Mesenteric fat pad (tissue), 1 donor: ENCODE data around the gene RCL1. TPM values are rescaled to one million over a fixed set of nuclear protein-coding genes. Genes with fewer than 3 reads are reported as not detected.
"Not testable (repeated sequence)": the region's sequence is repeated elsewhere in the genome, so short reads cannot be mapped to it uniquely, and the experiment has no call there.

Experiments
- DNase-seq: peaks from one replicate; pipeline ENCODE4 v3.0.0-alpha.2; 2020; ENCODE audit warnings: low spot score
- total RNA-seq: library from RNA; stranded (reverse); fragmentation: NEBNext Ultra II Directional; extraction: Animal tissue kit (Norgen Biotek cat#: 25700); gene quantifications from one replicate; pipeline ENCODE4 v1.2.1, GENCODE V29; 2021
- donor health status: DM: yes; HTN: yes; CAD: no.

RCL1 gene
- total RNA-seq, 1 donor from 2014 or later, result 33.8 TPM

DNA sequence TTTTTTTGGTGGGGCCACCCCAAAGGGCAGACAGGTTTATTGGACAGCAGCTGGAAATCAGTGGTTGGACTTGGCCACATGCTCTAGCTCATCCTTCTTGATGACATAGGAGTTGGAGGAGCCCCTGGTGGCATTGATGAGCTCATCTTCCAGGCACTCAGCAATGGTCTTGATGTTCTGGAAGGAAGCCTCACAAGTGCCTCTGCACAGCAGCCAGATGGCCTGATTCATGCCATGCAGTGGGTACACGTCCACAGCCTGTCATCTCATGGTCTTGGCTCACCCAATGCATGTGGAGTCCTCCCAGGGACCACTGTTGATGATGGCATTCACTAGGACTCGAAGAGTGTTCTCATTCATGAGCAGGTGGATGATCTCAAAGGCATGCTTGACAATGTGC lies 11.3 kb upstream of the RCL1 start:
- no peak for DNase-seq

DNA sequence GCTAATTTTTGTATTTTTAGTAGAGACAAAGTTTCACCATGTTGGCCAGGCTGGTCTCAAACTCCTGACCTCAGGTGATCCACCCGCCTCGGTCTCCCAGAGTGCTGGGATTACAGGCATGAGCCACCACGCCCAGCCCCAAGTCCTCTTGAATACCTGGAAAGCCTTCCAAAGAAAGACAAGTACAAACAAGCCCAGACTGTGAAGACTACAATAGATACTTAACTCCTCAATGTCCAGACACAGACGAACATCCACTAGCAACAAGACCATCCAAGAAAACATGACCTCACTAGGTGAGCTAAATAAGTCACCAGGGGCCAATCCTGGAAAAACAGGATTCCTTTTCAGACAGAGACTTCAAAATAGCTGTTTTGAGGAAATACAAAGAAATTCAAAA lies 9.6 kb upstream of the RCL1 start:
- not testable (repeated sequence) for DNase-seq

DNA sequence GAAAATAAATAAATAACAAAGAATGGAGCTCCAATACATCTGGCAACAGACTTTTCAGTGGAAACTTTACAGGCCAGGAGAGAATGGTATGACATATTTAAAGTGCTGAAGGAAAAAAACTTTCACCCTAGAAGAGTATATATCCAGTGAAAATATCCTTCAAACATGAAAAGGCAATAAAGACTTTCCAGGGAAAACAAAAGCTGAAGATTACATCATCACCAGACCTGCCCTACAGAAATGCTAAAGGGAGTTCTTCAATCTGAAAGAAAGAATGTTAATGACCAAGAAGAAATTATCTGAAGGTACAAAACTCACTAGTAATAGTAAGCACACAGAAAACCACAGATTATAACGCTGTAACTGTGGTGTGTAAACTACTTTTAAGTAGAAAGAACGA lies 8.3 kb upstream of the RCL1 start:
- DNase-seq, result no peak

DNA sequence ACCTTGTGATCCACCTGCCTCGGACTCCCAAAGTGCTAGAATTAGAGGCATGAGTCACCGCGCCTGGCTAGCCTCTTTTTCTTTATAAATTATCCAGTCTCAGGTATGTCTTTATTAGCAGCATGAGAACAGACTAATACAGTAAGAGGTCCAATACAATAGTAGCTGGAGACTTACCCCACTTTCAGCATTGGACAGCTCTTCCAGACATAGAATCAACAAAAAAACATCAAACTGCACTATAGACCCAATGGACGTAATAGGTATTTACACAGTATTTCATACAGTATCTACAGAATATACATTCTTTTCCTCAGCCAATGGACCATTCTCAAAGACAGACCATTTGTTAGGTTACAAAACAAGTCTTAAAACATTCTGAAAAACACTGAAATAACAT lies 6.1 kb upstream of the RCL1 start:
- DNase-seq, result no peak

DNA sequence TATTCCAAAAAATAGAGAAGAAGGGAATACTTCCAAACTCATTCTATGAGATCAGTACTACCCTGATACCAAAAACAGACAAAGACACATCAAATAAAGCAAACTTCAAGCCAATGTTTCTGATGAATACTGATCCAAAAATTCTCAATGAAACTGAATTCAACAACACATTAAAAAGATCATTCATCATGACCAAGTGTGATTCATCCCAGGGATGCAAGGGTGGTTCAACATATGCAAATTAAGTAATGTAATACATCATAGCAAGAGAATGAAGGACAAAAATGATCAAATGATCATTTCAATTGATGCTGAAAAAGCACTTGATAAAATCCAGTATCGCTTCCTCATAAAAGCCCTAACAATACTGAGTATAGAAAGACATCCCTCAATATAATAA lies 4.9 kb upstream of the RCL1 start:
- DNase-seq, result no peak

DNA sequence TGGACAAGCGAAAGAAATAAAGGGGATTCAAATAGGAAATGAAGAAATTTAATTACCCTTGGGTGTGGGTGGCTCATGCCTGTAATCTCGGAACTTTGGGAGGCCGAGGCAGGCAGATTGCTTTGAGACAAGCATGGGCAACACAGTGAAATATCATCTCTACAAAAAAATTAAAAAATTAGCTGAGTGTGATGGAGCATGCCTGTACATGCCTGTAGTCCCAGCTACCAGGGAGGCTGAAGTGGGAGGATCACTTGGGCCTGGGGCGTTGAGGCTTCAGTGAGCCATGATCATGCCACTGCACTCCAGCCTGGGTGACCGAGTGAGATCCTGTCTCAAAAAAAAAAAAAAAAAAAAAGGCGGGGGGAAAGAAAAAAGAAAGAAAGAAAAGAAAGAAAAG lies 4.0 kb upstream of the RCL1 start:
- no peak for DNase-seq

DNA sequence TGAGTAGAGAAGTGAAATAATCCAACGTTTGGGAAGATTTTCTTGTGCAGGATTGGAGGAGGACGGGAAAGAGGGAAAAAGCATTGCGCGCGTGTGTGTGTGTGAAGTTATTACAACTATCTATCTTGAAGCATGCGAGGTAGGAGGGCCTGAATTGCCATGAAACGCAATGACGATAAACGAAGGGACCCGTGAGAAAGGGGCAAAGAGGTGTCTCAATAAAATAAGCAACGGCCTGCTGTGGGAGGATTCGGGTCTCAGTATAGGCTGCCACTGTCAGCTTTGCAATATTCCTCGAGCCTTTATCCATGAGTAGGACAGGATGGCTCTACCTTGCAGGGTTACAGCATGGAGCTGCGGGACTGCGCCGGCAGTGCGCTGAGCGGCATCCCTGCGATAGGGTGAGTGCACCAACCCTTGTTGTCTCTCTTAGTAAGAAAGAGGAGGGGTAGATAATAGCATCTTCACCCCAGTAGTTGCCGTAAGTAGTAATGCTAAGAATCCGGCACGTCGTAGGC lies 631 bp upstream of the RCL1 start:
- no peak for DNase-seq

DNA sequence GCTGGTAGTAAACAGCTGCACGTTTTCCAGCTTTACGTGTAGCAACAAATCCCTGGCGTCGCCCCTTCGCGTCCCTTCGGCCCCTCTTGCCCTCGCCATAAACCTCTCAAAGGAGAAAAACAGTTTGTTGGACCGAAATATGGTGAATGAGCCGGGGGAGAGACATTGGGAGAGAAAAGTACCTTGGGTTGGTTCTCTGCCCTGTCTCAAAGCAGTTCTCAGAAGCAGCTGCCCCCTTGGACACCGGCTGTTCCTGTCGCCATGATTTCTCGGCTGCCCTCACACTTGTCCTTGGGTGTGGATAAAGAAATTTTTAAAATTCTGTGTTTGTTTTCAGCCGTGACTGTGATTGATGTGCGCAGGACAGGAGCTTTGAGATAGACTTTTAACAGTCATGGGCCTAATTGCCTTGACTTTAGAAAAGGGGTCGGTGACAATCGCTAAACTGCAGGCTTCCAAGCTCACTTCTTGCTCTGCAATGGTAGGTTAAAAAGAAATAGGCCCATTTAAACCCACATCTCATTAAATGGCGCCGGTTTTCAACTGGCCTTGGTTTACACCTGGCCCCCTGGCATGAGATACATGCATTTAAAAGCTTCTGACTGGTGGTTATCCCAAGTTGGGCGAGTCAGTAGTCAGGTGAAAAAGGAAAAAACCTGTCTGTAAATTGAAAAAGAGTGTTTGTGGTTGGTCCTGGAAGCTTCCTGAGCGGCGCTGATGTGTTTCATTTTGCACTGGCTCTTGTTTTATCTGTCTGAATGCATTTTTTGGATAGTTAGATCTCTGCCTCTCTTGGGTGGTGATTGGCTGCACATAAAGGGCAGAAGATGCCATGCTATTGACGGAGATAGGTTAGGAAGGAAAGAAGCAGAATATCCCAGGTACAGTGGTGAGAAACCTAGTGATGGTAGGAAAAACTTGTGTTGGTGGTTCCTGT lies 983 bp downstream of the RCL1 start:
- no peak for DNase-seq

DNA sequence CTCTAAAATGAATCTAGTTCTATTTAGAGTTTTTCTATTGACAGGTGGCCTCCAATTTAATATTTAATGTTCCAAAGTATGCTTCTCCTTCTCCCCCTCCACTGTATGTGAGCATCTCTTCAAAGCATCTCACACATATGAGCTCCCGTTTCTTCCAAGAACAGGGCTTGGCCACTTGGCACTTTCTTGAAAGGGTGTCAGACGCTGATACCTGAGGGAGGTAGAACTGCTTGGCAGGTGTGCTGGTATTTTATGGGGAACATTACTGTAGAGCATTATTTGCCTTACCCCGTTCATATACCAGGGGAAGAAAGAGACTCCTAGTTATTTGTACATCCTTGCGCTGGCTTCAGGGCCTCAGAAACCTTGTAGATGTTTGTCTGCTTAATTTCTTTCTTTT lies 1.9 kb downstream of the RCL1 start:
- DNase-seq, result no peak

DNA sequence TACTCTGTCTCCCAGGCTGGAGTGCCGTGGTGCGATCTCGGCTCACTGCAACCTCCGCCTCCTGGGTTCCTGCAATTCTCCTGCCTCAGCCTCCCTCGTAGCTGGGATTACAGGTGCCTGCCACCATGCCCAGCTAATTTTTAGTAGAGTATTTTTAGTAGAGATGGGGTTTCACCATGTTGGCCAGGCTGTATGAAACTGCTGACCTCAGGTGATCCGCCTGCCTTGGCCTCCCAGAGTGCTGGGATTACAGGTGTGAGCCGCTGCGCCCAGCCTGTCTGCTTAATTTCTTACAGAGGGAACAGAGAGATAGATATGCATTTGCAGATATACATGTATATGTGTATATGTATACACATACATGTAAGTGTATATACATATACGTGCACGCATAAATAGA lies 2.4 kb downstream of the RCL1 start:
- not testable (repeated sequence) for DNase-seq

DNA sequence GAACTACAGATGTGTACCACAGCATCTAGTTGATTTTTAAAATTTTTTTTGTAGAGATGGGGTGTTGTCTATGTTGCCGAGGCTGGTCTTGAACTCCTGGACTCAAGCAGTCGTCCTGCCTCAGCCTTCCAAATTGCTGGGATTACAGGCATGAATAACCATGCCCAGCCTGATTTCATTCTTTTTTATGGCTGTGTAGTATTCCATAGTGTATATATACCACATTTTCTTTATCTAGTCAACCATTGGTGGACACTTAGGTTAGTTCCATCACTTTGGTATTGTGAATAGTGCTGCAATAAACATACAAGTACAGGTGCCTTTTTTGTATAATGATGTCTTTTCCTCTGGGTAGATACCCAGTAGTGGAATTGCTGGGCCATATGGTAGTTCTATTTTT lies 3.8 kb downstream of the RCL1 start:
- no peak for DNase-seq

DNA sequence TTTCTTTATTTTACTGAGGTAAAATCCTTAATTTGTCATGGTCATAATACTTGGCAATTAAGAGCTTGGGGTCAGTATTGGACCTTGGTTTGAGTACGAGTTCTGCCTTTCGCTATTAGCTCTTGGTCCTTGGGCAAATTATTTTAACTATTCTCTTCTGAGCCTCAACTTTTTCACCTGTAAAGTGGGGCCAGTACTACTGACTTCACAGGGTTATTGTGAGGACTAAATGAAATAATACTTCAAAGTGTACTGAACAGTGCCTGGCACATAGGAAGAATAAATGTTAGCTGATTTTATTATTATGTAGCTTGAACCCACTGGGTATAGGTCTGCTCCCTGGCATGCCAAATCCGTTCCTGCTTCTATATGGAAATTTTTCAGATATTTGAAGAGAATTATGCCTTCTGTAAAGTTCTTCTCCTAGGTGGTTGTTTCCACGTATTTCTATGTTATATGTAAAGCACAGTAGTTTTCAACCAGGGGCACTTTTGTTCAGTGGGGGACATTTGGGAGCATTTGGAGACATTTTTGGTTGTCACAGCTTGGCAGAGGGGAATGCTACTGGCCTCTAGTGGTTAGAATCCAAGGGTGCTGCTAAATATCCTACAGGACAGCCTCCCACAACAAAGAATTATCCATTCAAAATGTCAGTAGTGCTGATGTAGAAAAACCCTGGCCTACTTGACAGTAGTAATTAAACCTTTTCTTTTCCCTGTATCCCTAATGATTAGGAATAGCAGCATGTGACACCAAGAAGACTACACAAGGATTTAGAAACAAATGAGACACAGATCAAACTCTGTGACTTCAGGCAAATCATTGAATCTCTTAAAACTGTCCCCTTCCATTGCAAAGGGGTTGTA lies 4.5 kb downstream of the RCL1 start:
- no peak for DNase-seq

DNA sequence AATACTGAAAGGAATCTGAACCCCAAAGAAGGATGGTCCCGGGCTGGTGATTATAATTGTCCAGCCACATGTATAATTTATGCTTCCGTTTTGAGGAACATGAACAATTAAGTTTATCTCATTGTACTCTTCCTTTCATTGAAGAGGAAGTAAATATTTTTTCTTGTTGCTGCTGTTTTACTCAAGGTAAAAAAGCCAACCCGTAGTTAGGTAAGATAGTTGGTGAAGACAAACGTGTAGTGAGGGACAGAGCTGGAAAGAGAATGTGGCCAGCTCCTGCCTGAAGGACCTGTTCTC lies 5.1 kb downstream of the RCL1 start:
- DNase-seq, result no peak

DNA sequence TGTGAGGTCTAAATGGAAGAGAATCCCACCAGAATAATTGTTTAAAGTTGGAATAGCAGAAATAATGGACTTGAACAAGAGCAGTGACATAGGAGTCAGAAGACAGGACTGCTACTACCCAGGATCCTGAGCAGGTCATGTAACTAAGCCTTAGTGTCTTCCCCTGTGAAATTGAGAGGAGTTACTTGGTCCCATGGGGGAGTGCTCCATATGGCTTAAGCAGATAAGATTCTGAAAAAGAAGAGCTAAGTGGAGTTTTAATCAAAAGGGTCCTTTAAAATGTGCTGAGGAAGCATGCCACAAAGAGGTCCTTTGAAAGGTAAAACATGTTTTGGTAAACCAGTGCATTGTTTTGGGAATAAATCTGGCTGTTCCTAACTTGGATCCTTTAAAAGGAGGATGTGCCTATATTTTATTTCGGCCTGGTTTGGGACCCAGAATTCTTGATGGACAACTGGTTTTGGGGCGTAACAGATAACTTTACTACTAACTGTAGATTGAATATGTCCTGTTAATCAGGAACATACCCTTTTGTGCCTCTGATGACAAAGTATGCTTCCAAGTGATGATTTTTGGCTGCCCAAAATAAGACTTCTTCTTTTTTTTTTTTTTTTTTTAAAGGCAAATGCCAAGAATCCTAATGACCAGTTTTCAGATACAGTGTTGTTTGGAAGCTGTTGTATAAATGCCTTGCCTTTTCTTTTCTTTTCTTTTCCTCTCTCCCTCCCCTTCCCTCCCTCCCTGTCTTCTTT lies 5.7 kb downstream of the RCL1 start:
- no peak for DNase-seq

DNA sequence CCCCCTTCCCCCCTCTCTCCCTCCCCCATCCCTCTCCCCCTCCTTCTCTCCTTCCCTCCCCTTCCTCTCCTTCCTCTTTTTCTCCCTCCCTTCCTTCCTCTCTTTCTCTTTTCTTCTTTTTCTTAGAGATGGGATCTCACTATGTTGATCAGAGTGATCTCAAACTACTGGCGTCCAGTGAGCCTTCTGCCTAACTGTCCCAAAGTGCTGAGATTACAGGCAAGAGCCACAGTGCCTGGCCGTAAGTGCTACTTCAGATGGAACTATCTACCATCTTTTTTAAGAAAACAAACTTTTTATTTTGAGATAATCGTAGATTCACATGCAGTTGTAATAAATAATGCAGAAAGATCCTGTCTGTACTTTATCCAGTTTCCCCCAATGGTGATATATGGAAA lies 6.3 kb downstream of the RCL1 start:
- no peak for DNase-seq

DNA sequence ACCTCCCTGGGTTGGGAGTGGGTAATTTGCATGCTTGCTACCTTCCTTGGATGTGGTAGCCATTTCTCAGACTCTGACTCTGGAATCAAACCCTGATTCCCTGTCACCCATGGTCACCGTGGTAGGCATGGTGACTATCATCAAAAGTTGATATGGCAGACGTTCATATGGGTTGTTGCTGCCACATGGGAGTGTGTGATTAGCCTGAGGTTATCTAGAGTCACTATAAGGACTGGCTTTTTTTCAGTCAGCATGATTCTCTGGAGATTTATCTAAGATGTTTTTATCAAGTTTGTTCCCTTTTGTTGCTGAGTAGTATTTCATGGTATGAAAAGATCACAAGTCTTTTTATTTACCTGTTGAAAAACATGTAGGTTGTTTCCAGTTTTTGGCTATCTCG lies 7.0 kb downstream of the RCL1 start:
- no peak for DNase-seq

DNA sequence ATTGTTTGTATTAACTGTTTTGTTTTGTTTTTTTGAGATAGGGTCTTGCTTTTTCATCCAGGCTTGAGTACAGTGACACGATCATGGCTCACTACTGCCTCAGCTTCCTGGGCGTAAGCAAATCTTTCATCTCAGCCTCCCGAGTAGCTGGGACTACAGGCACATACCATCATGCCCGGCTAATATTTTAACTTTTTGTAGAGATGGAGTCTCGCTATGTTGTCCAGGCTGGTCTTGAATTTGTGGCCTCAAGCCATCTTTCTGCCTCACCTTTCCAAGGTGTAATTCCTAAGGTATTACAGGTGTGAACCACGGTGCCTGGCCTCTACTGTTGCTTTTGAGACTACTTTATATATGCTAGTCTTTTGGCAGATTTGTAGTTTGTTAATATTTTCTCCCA lies 8.4 kb downstream of the RCL1 start:
- no peak for DNase-seq

DNA sequence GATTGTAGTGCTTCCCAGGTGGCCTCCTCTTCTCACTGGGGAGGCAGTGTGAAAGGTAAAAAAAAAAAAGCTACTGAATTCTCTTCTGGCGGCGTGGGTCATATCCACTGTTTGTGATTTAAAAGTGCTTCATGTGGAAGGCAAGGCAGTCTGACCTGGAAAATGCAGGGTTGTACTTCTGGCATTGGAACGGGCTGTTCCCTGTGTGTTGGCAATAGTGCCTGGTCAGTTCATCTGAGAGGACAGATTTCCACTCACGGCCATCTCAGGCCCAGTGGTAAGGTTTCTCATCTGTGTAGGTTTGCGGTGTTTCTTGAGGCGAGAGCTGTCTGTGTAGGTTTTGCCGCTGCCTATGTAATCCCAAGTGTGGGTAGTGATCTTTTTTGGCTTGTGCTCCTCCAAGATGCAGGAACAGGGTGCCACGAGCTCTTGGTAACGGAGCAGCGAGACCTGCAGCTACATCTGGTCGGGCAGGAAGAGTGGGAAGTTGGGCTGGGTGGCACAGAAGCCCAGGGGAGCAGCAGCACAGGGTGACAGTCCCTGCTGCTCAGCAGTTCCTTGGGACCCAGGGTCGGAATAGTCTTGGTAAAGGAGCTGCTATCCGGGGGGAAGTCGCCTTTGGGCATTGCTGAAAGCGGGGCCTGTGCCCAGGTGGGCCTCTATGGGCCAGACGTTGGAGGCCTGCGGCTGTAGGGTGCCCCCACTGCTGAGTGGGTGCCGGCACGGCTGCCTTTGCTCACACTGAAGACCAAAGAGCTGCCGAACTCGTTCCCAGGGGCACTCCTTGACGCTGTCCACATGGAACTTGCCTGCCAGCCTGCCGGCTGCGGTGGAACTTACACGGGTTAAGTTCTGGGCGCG lies 11.2 kb downstream of the RCL1 start:
- no peak for DNase-seq

DNA sequence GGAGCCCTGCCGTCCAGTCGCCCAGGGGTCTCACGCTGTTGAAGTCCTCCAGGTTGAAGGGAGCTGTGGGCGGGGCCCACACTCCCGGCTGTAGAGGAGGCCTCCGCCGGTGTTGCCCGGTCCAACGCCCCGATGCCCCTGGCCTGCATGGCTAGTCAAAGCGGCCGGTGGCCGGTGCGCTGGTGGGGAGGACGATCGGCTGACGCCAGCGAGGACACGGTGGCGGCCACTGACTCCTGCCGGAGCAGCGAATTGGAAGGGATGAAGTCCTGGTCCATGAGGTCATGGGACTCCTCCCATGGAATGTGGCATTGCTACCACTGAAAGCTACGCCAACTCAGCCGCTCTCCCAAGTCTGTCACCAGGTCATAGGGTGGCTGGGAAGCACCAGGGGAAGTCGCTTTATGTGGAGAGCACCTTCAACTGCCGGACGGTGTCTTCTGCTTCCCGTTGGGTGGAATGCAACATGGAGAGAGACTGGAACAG lies 11.8 kb downstream of the RCL1 start:
- no peak for DNase-seq

DNA sequence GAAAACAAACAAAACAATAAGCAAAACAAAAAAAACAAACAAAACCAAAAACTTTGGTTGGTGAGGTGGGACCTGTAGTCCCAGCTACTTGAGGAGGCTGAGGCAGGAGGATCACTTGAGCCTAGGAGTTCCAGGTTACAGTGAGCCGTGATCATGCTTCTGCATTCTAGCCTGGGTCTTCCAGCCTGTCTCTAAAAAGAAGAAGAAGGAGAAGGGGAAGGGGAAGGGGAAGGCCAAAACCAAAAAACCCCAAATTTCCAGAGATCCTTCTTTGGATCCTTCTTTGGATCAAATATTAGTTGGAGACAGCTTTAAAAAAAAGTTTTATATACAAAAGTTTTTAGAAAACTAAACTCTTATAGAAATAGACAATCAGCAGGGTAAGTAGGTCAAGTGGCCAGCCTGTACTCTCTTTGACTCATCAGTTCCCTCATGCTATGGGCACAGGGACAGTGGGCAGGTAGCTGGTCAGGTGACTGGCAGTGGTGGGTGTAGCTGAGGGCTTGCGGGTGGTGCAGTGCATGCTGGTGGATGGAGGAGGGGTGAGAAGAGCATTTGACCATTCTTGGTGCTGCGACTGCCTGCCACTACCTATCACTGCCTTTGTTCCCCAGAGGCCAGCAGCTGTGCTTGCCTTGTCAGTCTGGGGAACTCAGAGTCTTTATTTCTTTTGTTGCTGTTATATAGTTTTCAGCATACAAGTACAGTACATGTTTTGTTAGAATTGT lies 12.6 kb downstream of the RCL1 start:
- no peak for DNase-seq
